GM15510 (cell line): ENCODE measurements around the gene SCFD1.

Experiments used
- POLR2A ChIP-seq: IDR thresholded peaks from 3 replicates; pipeline ENCODE4 v1.6.1; 2011; ENCODE audit warnings: borderline replicate concordance; ENCODE audit not compliant: insufficient read length; ENCODE audit errors: extremely low read depth

SCFD1 gene, protein sequence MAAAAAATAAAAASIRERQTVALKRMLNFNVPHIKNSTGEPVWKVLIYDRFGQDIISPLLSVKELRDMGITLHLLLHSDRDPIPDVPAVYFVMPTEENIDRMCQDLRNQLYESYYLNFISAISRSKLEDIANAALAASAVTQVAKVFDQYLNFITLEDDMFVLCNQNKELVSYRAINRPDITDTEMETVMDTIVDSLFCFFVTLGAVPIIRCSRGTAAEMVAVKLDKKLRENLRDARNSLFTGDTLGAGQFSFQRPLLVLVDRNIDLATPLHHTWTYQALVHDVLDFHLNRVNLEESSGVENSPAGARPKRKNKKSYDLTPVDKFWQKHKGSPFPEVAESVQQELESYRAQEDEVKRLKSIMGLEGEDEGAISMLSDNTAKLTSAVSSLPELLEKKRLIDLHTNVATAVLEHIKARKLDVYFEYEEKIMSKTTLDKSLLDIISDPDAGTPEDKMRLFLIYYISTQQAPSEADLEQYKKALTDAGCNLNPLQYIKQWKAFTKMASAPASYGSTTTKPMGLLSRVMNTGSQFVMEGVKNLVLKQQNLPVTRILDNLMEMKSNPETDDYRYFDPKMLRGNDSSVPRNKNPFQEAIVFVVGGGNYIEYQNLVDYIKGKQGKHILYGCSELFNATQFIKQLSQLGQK

GRCh38 chr14:30621940-30622830 lies at the start of gene SCFD1:
Gene SCFD1, plus strand, starts transcription at chr14:30622319. Its CDS starts 20 bp downstream, at chr14:30622339.
- peak; percentile 97 for TF ChIP-seq POLR2A

DNA sequence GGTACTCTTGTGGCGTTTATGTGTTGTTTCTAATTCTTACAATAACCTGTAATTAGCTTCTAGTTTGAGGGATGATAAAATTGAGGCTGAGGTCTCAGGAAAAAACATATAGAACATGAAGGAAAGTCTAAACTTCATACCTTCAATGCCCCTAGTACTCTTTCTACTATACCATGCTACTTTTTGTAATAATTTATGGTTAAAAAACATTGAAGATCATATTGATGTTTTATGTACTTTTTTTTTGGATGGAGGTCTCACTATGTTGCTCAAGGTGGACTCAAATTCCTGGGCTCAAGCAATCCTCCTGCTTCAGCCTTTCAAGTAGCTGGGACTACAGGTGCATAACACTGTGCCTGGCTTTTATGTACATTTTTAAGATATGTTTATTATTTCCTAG lies 49.3 kb upstream of the SCFD1 start:
- TF ChIP-seq POLR2A: no peak

DNA sequence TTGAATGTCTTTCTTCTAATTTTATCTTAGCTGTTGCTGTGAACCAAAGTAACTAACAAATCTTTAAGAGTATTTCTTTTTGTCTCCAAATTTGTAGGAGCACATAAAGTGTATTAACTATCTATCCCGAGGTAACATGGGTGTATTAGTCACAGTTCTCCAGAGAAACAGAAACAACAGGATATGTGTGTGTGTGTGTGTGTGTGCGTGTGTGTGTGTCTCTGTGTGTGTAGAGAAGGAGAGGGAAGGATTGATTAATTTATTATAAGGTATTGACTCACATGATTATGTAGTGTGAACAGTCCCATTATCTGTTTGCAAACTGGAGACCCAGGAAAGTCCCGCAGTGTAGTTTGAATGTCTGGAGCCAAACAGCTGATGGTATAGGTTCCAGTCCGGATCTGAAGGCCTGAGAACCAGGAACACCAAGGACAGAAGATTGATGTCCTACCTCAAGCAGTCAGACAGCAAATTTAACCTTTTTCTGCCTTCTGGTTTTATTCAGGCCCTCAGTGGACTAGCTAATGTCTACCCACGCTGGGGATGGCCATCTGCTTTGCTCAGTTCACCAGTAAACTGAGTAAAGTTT lies 48.8 kb upstream of the SCFD1 start:
- no peak for TF ChIP-seq POLR2A

- TF ChIP-seq POLR2A: no peak
Measured at GRCh38 chr14:30573966-30574365, 48.2 kb upstream of the SCFD1 start.

GRCh38 chr14:30580616-30581282 lies 41.4 kb upstream of the SCFD1 start:
- TF ChIP-seq POLR2A: no peak

GRCh38 chr14:30581283-30581625 lies 40.9 kb upstream of the SCFD1 start:
- TF ChIP-seq POLR2A: no peak

DNA sequence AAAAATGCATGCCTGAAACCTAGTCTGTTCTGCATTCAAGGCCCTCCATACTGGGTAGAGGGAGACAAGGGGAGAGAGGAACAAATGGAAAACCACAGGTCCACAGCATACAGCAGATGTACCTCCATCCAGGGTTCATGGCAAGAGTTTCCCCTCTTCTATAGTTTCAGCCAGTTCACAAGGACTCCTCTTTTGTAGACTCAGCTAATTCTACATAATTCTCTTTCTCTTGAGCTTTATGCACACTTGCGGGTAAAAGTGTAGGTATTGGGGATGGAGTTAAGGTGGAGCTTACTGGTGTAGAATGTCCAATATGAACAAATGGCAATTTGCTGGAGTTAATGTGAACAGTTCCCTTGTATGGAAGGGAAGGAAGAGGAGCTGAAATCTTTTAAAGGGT lies 39.7 kb upstream of the SCFD1 start:
- no peak for TF ChIP-seq POLR2A

- no peak for TF ChIP-seq POLR2A
Measured at GRCh38 chr14:30584058-30584630, 38.0 kb upstream of the SCFD1 start.

GRCh38 chr14:30585204-30585603 lies 36.9 kb upstream of the SCFD1 start:
- no peak for TF ChIP-seq POLR2A

GRCh38 chr14:30587141-30587540 lies 35.0 kb upstream of the SCFD1 start:
- TF ChIP-seq POLR2A: no peak

- TF ChIP-seq POLR2A: no peak
Measured at GRCh38 chr14:30588873-30589272, 33.2 kb upstream of the SCFD1 start.

DNA sequence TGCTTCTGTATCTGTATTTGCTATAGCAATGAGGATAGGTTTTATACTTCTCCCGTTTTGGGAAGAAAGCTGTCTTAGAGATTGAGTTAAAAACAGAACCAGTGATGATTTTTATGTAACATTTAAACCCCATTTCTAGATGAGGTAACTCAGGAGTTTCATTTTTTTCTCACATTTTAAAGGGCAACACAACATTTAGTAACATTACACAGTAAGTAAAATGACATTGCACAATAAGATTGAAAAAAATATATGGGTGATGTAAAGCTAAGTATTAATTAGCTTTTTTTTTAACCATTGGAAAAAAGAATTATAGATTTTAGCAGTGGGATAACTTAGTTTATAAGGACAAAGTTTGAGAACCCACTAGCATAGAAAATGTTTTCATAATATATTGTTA lies 25.2 kb upstream of the SCFD1 start:
- no peak for TF ChIP-seq POLR2A

DNA sequence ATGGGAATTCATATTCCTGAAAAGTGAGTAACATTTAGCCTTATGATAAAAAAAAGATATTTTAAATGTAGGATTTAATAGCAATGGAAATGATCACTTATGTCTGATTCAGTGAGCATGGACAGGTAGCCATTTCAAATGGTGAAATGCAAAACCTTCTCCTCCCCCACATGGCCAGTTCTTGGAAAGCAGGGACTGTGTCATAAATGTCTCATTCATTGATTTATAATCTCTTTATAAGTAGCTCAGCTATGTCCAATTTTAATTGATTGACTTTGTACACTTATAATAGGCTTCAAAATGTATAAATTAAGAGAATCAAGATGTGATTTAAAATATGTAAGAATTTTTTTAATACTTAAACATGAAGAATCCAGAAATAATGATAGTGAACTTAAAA lies 24.6 kb upstream of the SCFD1 start:
- no peak for TF ChIP-seq POLR2A
